NT2/D1 (cell line): ENCODE results near the gene MRPS14.
A peak's percentile ranks its signal among the peaks of the same experiment; 100 is the strongest.

ENCODE experiments used
- DNase-seq: peaks from one replicate; pipeline ENCODE4 v3.0.0-alpha.2; 2011; ENCODE audit warnings: low read depth, low spot score
- H3K27me3 ChIP-seq: 2 replicates; pipeline ENCODE4 v1.6.0; 2011; ENCODE audit warnings: mild to moderate bottlenecking; ENCODE audit not compliant: insufficient read length, insufficient read depth
- H3K36me3 ChIP-seq: 2 replicates; pipeline ENCODE4 v1.6.1; 2011; ENCODE audit warnings: mild to moderate bottlenecking, low read length, mixed read lengths; ENCODE audit not compliant: insufficient read depth, insufficient read length
- H3K4me1 ChIP-seq: 2 replicates; pipeline ENCODE4 v1.5.1; 2011; ENCODE audit not compliant: insufficient read depth, insufficient read length
- H3K4me3 ChIP-seq: 2 replicates; pipeline ENCODE4 v1.5.1; 2011; ENCODE audit warnings: low read depth; ENCODE audit not compliant: insufficient read length
- H3K9ac ChIP-seq: 2 replicates; pipeline ENCODE4 v1.6.0; 2011; ENCODE audit warnings: low read depth; ENCODE audit not compliant: insufficient read length
- H3K9me3 ChIP-seq: 2 replicates; pipeline ENCODE4 v1.5.1; 2011; ENCODE audit warnings: mild to moderate bottlenecking, low read length; ENCODE audit not compliant: insufficient read depth
- SUZ12 ChIP-seq: IDR thresholded peaks from 2 replicates; pipeline ENCODE4 v1.6.1; 2011; ENCODE audit not compliant: insufficient read length, insufficient read depth; ENCODE audit errors: extremely low read depth
- YY1 ChIP-seq: IDR thresholded peaks from 2 replicates; pipeline ENCODE4 v1.6.1; 2011; ENCODE audit not compliant: insufficient read length, insufficient read depth
- ZNF274 ChIP-seq: IDR thresholded peaks from 2 replicates; pipeline ENCODE4 v1.6.1; 2011; ENCODE audit warnings: mild to moderate bottlenecking, low read depth, low read length

The MRPS14 gene

DNA sequence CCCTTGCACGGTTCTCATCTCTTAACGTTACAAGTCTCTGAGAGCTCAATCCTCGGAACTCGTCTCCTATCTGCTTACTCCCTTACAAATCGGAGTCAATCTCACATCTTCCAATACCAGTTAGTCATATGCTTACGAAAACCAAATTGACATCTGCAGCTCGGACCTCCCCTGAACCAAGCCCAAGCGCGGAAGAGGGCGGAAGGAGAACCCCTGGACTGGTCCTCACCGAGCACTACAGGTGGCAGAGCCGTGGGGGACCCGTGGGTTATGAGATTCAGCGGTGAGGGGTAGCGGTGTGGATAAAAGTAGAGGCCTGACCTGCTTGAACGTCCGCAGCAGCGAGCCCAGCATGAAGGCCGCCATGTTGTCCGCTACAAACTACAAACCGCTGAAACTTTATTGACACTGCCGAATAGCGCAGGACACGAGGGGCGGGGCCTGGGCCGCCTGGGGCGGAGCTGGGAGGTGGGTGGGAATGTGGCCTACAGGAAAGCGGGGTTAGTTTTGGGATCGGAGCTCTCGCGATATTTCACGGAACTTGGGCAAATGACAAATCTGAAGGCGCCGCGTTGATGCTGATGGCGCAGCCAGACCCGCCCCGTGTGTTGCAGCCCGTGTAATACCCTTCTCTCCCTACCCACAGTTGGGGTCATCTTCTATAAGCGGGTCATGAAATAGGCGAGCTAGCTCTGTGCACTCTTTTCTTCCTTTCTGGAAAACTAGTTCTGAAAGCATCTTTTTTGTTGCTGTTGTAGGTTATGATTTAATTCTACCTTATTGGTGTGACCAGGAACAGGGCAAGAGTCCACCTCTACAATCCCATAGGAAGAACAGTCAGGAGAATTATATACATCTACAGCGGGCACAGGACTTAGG, at the start of gene MRPS14:
TSS of gene MRPS14 (minus strand) at position 383 of the 879 bp plus-strand sequence. CDS start at position 366, 17 bp downstream.
- TF ChIP-seq ZNF274 (no peak), SUZ12 (no peak), YY1 (peak; percentile 96)
- peaks cover 7% of the 10 kb centered on the region; the same call in 1 of the 2 replicates for H3K9me3 ChIP-seq
- peak within 1 kb of the TSS; percentile 97 for H3K4me3 ChIP-seq
- H3K9ac ChIP-seq = peak within 1 kb of the TSS; percentile 98
- H3K27me3 ChIP-seq = no peaks in the 10 kb centered on the region
- DNase-seq = peak; percentile 100
- peaks cover 23% of the 10 kb centered on the region for H3K36me3 ChIP-seq
- no peaks in the 10 kb centered on the region for H3K4me1 ChIP-seq

DNA sequence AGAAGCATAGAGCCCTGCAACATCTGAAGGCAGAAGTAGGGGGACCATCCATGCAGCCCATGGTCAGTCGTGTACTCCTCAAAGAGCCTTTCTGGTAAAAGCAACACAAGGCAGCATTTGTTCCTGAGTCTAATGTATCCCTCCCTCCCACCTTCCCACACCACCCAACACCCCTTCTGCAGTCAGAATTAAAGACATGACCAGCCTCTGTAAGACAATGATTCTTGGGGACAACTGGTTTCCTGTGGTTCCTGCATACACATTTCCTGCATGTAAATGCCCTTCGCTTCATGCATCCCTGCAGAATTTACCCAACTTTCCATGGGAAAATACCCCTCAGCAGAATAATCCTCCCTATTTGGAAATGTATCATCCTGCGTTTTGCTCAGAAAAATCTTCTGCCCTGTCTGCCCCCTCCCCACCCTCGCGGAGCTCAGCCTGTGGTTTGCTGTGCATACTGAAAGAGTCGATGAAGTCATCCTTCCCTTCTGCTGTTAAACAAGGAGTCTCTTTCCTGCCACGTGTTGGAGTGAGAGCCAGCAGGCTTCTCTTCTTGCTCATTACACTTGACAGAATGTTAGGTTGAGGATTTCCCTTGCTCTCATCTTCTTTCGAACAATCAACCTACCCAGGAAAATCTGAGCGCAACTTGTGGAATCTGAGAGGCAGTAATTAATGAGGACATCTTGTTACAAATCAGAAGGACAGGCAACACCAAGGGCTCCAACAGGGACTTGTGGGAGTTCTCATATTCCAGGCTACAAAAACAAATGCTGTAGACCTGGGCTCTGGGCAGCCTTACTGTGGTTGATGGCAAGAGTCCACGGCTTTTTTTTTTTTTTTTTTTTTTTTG, 49.1 kb upstream of the MRPS14 start:
- no peak overlapping the region for H3K4me3 ChIP-seq
- H3K36me3 ChIP-seq = no peaks in the 10 kb centered on the region
- no peak overlapping the region for H3K9ac ChIP-seq
- H3K4me1 ChIP-seq = peaks cover 9% of the 10 kb centered on the region
- H3K9me3 ChIP-seq = no peaks in the 10 kb centered on the region
- H3K27me3 ChIP-seq = no peaks in the 10 kb centered on the region
- TF ChIP-seq ZNF274 (no peak), YY1 (no peak), SUZ12 (no peak)
- peak; percentile 68 for DNase-seq

DNA sequence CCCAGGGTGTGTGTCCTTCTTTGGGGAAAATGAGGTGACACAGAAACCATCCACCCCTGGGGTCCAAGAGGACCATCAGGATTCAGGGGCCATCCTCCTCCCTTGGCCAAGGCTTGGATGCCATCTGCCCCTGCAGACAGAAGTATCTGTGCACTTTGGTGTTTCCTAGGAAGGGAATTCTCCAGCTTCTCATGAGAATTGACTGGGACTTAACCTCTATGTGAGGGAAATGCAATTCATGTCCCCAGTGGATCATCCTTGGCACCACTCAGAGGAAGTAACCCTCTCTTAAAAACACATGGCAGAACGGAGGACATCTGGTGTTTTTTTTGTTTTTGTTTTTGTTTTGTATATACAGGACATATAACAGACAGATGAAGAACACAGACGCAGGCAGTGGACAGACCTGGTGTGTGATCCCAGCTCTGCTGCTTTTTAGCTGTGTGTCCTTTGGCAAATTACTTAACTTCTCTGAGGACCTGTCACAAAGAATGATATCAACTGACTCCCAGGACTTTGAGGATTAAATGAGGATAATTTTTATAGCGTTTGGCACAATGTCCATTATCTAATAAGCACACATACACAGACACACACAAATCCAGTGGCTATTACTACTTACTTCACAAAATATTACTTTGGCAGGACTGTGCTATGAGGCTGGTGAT, 48.2 kb upstream of the MRPS14 start:
- Histone ChIP-seq H3K4me3 (no peak overlapping the region), H3K36me3 (no peaks in the 10 kb centered on the region), H3K4me1 (peaks cover 9% of the 10 kb centered on the region), H3K27me3 (no peaks in the 10 kb centered on the region), H3K9ac (no peak overlapping the region), H3K9me3 (no peaks in the 10 kb centered on the region)
- TF ChIP-seq SUZ12 (no peak), ZNF274 (no peak), YY1 (no peak)
- no peak for DNase-seq

DNA sequence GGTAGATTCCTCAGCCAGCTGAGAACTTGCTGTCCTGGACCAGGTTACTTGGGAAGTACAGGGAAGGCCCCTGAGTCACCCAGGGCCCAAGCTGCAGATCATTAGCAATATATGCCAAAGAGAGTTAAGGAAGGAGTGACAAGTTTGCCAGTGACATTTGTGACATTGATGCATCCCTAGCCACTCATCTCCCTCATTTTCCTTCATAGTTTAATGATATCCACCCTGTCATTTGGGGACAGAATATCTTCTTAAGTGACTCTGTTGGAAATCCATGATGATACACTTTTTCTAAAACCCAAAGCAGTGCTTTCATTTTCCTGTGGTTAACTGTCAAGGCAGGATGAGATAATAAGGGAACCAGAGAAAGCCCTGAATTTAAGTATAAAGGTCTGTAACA, 47.6 kb upstream of the MRPS14 start:
- TF ChIP-seq ZNF274 (no peak), SUZ12 (no peak), YY1 (no peak)
- Histone ChIP-seq H3K9me3 (no peaks in the 10 kb centered on the region), H3K27me3 (no peaks in the 10 kb centered on the region), H3K4me3 (no peak overlapping the region), H3K9ac (no peak overlapping the region), H3K36me3 (no peaks in the 10 kb centered on the region), H3K4me1 (peaks cover 8% of the 10 kb centered on the region)
- no peak for DNase-seq

DNA sequence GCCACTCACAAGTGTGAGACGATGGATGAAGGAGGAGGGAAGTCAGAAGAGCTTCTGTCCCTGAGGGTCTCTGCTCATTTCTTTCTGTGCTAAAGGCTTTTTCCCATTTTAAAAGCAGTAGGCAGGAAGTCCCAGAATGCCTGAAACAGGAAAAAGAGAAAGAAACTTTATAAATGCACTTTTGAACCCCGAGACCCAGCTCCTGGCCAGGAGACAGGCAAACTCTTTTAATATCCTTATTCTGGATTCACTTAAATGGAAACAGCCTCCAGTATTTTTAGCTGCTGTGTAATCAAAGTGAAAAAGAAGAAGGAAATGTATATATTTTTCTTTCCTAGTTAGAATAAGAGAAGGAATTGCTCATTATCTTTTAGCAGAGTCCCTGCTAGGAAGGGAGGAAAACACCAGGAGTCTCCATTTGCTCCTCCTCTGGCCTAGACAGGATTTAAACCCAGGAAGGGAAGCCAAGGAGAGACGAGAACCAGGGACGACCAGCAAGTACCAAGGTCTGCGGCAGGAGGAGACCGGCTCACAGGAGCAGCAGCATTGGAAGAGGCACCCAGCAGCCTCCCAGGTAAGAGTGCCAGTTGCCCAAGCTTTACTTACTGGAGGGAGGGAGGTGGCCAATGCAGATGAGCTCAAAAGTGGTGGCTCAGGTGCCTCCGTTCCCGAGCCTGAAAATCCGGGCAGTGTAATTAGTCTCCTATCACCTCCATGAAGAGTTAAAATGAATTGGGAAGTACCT, 44.3 kb upstream of the MRPS14 start, which contains the start of gene TNN:
TSS of gene TNN (plus strand) at position 472 of the 745 bp plus-strand sequence. CDS start 9,586 bp downstream, outside the sequence.
- Histone ChIP-seq H3K36me3 (no peaks in the 10 kb centered on the region), H3K27me3 (no peaks in the 10 kb centered on the region), H3K9ac (no peak within 1 kb of the TSS), H3K9me3 (no peaks in the 10 kb centered on the region), H3K4me3 (no peak within 1 kb of the TSS), H3K4me1 (no peaks in the 10 kb centered on the region)
- no peak for DNase-seq
- TF ChIP-seq SUZ12 = no peak
- no peak for TF ChIP-seq YY1
- no peak for TF ChIP-seq ZNF274

DNA sequence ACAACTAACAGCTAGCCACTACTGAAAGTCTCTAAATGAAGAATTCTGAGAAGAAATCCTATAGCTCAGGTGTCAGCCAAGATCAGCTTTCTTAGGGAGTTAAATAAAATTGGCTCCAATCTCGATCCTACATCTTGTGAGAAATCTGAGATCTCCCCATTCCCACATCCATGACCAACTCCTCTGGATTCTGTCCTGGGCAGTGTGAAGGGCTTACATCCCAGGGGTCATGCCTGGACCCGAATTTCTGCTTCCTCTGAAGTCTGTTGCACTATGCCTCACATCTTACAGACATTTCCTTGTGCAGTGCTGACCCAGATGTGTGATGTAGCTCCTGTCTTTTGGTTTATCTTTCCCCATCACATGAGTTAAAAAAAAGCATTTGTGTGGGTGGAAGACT, 39.6 kb upstream of the MRPS14 start:
- Histone ChIP-seq H3K36me3 (no peaks in the 10 kb centered on the region), H3K27me3 (no peaks in the 10 kb centered on the region), H3K4me3 (no peak overlapping the region), H3K9me3 (no peaks in the 10 kb centered on the region), H3K4me1 (no peaks in the 10 kb centered on the region), H3K9ac (no peak overlapping the region)
- no peak for DNase-seq
- TF ChIP-seq ZNF274 = no peak
- no peak for TF ChIP-seq SUZ12
- TF ChIP-seq YY1 = no peak

DNA sequence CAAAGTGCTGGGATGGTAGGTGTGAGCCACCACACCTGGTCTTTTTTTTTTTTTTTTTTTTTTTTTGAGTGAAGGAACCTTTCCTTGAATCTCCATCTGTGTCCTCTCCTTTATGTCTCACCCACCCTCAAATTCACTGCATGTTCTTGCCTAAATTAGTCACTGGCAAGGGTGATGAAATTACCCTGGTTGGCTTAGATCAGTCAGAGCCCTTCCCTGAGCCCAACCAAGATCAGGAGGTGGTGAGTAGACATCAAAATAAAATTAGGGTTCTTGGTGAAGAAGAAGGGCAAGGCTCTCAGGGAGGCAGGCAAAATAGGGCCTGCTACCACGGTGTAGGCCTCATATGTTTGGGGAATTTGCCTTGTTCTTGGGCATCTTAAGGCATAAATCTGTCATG, 39.1 kb upstream of the MRPS14 start:
- Histone ChIP-seq H3K9ac (no peak overlapping the region), H3K9me3 (no peaks in the 10 kb centered on the region), H3K4me3 (no peak overlapping the region), H3K36me3 (no peaks in the 10 kb centered on the region), H3K27me3 (no peaks in the 10 kb centered on the region), H3K4me1 (no peaks in the 10 kb centered on the region)
- TF ChIP-seq YY1 (no peak), ZNF274 (no peak), SUZ12 (no peak)
- no peak for DNase-seq
